ENCODE measurements around the gene NCCRP1.

- TF ChIP-seq CTCF (IDR thresholded peaks at IDR 0.05) (no peak), POLR2AphosphoS5 (IDR thresholded peaks at IDR 0.05) (no peak), POLR2A (IDR thresholded peaks at IDR 0.05) (no peak)
Measured at GRCh38 chr19:39166571-39167391, 30.0 kb upstream of the NCCRP1 start.
